ENCODE data around the gene ATAD3A.

DNA sequence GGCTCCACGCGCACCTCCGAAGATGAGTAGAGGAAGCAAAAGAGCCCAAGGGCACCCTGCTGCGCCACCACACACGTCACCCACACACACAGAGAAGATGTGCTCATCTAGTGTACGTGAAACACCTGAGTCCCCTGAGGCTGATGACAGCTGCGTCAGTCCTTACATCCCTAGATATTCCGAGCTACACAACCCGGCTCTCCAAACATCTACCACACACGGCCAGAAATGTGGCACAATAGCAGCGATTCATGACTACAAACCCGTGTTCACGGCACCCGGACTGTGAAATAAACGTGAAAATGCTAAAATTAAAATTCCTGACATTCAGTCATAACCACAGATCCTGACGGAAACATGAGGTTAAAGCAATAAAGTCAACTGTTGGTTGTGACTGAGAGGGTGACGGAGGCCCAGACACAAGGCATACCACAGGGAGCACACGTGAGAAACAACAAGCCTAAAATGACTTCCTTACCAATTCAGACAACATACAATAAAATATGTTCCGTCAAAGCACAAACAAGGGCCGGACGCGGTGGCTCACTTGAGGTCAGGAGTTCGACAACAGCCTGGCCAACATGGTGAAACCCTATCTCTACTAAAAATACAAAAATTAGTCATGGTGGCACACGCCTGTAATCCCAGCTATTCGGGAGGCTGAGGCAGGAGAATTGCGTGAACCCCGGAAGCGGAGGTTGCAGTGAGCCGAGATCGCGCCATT is 55.4 kb downstream of the ATAD3A start:
- TF ChIP-seq, protein P1, sequence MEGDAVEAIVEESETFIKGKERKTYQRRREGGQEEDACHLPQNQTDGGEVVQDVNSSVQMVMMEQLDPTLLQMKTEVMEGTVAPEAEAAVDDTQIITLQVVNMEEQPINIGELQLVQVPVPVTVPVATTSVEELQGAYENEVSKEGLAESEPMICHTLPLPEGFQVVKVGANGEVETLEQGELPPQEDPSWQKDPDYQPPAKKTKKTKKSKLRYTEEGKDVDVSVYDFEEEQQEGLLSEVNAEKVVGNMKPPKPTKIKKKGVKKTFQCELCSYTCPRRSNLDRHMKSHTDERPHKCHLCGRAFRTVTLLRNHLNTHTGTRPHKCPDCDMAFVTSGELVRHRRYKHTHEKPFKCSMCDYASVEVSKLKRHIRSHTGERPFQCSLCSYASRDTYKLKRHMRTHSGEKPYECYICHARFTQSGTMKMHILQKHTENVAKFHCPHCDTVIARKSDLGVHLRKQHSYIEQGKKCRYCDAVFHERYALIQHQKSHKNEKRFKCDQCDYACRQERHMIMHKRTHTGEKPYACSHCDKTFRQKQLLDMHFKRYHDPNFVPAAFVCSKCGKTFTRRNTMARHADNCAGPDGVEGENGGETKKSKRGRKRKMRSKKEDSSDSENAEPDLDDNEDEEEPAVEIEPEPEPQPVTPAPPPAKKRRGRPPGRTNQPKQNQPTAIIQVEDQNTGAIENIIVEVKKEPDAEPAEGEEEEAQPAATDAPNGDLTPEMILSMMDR (IDR thresholded peaks at IDR 0.05; ENCODE audit: poor library complexity, severe bottlenecking): no peak
- TF ChIP-seq EP300 (conservative IDR thresholded peaks at IDR 0.05; ENCODE audit: poor library complexity, severe bottlenecking) (no peak), EZH2 (IDR thresholded peaks at IDR 0.05; ENCODE audit: borderline replicate concordance, insufficient read depth, low read length, poor library complexity, severe bottlenecking) (no peak), TAF1 (IDR thresholded peaks at IDR 0.05; ENCODE audit: low read depth) (no peak), MXI1 (conservative IDR thresholded peaks at IDR 0.05; ENCODE audit: poor library complexity, severe bottlenecking) (no peak), RAD21 (conservative IDR thresholded peaks at IDR 0.05) (no peak), POLR2AphosphoS5 (IDR thresholded peaks at IDR 0.05) (no peak), SMC3 (conservative IDR thresholded peaks at IDR 0.05; ENCODE audit: poor library complexity) (no peak)
- TF ChIP-seq, protein P2, sequence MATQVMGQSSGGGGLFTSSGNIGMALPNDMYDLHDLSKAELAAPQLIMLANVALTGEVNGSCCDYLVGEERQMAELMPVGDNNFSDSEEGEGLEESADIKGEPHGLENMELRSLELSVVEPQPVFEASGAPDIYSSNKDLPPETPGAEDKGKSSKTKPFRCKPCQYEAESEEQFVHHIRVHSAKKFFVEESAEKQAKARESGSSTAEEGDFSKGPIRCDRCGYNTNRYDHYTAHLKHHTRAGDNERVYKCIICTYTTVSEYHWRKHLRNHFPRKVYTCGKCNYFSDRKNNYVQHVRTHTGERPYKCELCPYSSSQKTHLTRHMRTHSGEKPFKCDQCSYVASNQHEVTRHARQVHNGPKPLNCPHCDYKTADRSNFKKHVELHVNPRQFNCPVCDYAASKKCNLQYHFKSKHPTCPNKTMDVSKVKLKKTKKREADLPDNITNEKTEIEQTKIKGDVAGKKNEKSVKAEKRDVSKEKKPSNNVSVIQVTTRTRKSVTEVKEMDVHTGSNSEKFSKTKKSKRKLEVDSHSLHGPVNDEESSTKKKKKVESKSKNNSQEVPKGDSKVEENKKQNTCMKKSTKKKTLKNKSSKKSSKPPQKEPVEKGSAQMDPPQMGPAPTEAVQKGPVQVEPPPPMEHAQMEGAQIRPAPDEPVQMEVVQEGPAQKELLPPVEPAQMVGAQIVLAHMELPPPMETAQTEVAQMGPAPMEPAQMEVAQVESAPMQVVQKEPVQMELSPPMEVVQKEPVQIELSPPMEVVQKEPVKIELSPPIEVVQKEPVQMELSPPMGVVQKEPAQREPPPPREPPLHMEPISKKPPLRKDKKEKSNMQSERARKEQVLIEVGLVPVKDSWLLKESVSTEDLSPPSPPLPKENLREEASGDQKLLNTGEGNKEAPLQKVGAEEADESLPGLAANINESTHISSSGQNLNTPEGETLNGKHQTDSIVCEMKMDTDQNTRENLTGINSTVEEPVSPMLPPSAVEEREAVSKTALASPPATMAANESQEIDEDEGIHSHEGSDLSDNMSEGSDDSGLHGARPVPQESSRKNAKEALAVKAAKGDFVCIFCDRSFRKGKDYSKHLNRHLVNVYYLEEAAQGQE (IDR thresholded peaks at IDR 0.05; ENCODE audit: borderline replicate concordance): no peak
